NCI-H524 (cell line): Measurements from ENCODE around the gene SDK2.

Experiments
- DNase-seq, 2 experiments: peaks; one replicate each; lab custom pipeline; 2025; lab: John Stamatoyannopoulos, UW

SDK2 gene

GRCh38 chr17:73427198-73427597 lies 217.0 kb downstream of the SDK2 start:
- no peak for DNase-seq

- no peak for DNase-seq
Observed at GRCh38 chr17:73424571-73424970, 219.7 kb downstream of the SDK2 start.

- no peak for DNase-seq
Observed at GRCh38 chr17:73423806-73424205, 220.4 kb downstream of the SDK2 start.

- no peak for DNase-seq
Observed at GRCh38 chr17:73423159-73423715, 221.0 kb downstream of the SDK2 start.

- DNase-seq = no peak
Observed at GRCh38 chr17:73422121-73422520, 222.1 kb downstream of the SDK2 start.

GRCh38 chr17:73420897-73421296 lies 223.3 kb downstream of the SDK2 start:
- peak; percentile 51 to 70 for DNase-seq

GRCh38 chr17:73419881-73420280 lies 224.4 kb downstream of the SDK2 start:
- no peak for DNase-seq

- no peak for DNase-seq
Observed at GRCh38 chr17:73419051-73419450, 225.2 kb downstream of the SDK2 start.

GRCh38 chr17:73415782-73416181 lies 228.5 kb downstream of the SDK2 start:
- DNase-seq = no peak

GRCh38 chr17:73414171-73414955 lies 229.9 kb downstream of the SDK2 start:
- no peak for DNase-seq

- peak in 1 of 2 experiments; percentile 36 for DNase-seq
Observed at GRCh38 chr17:73412914-73413313, 231.3 kb downstream of the SDK2 start.

- no peak for DNase-seq
Observed at GRCh38 chr17:73411313-73411747, 232.9 kb downstream of the SDK2 start.

- no peak for DNase-seq
Observed at GRCh38 chr17:73410586-73411312, 233.5 kb downstream of the SDK2 start.

- DNase-seq = no peak
Observed at GRCh38 chr17:73404246-73404645, 240.0 kb downstream of the SDK2 start.

- no peak for DNase-seq
Observed at GRCh38 chr17:73402466-73402865, 241.8 kb downstream of the SDK2 start.

- DNase-seq = peak; percentile 76 to 83
Observed at GRCh38 chr17:73401911-73402310, 242.3 kb downstream of the SDK2 start.

- peak in 1 of 2 experiments; percentile 62 for DNase-seq
Observed at GRCh38 chr17:73400915-73401545, 243.2 kb downstream of the SDK2 start.

- no peak for DNase-seq
Observed at GRCh38 chr17:73399056-73399455, 245.2 kb downstream of the SDK2 start.

GRCh38 chr17:73397856-73398540 lies 246.2 kb downstream of the SDK2 start:
- DNase-seq = no peak

GRCh38 chr17:73397278-73397826 lies 246.9 kb downstream of the SDK2 start:
- DNase-seq = no peak

- no peak for DNase-seq
Observed at GRCh38 chr17:73396431-73397277, 247.6 kb downstream of the SDK2 start.
